HG03066 (cell line): ENCODE results near the gene KIAA0513.
A peak's percentile ranks its signal among the peaks of the same experiment; 100 is the strongest.

ENCODE experiments used
- ATAC-seq: cut with Tn5 transposase; IDR thresholded peaks from one replicate; pipeline ENCODE4 v1.9.1; 2021; ENCODE audit warnings: low read depth; ENCODE audit not compliant: unreplicated experiment

KIAA0513 gene

GRCh38 chr16:85027349-85027957 lies at the start of gene KIAA0513:
Gene KIAA0513 (plus strand): TSS chr16:85027795. CDS start chr16:85067072, 39,277 bp downstream.
- peak; percentile 80 for ATAC-seq

GRCh38 chr16:84979516-84979915 lies 48.1 kb upstream of the KIAA0513 start:
- ATAC-seq, result no peak

- no peak for ATAC-seq
These were observed 45.2 kb upstream of the KIAA0513 start for GRCh38 chr16:84982434-84982833.

GRCh38 chr16:84985079-84986065 lies 42.2 kb upstream of the KIAA0513 start:
- no peak for ATAC-seq

- ATAC-seq, result no peak
These were observed 41.5 kb upstream of the KIAA0513 start for GRCh38 chr16:84986102-84986501.

GRCh38 chr16:84986879-84987278 lies 40.7 kb upstream of the KIAA0513 start:
- no peak for ATAC-seq

- no peak for ATAC-seq
These were observed 39.1 kb upstream of the KIAA0513 start for GRCh38 chr16:84988328-84989080.

- ATAC-seq, result no peak
These were observed 37.6 kb upstream of the KIAA0513 start for GRCh38 chr16:84989749-84990620.

GRCh38 chr16:84990782-84991181 lies 36.8 kb upstream of the KIAA0513 start:
- no peak for ATAC-seq

- no peak for ATAC-seq
These were observed 34.9 kb upstream of the KIAA0513 start for GRCh38 chr16:84992717-84993075.

GRCh38 chr16:84993926-84994325 lies 33.7 kb upstream of the KIAA0513 start:
- no peak for ATAC-seq

- no peak for ATAC-seq
These were observed 31.9 kb upstream of the KIAA0513 start for GRCh38 chr16:84995663-84996062.

- no peak for ATAC-seq
These were observed 31.2 kb upstream of the KIAA0513 start for GRCh38 chr16:84996365-84996764.

GRCh38 chr16:84999200-84999599 lies 28.4 kb upstream of the KIAA0513 start:
- no peak for ATAC-seq

- no peak for ATAC-seq
These were observed 27.6 kb upstream of the KIAA0513 start for GRCh38 chr16:84999857-85000480.

- no peak for ATAC-seq
These were observed 25.5 kb upstream of the KIAA0513 start for GRCh38 chr16:85002099-85002541.

GRCh38 chr16:85002608-85003007 lies 25.0 kb upstream of the KIAA0513 start:
- ATAC-seq, result no peak

- ATAC-seq, result no peak
These were observed 24.5 kb upstream of the KIAA0513 start for GRCh38 chr16:85003076-85003475.

- no peak for ATAC-seq
These were observed 23.6 kb upstream of the KIAA0513 start for GRCh38 chr16:85003725-85004586.
